Upper lobe of left lung (tissue), 6 donors: ENCODE results near the gene S100A2. TPM values are rescaled to one million over a fixed set of nuclear protein-coding genes. Genes with fewer than 3 reads are reported as not detected.

ENCODE experiments used
- ATAC-seq, 2 donors: fragments of 200-7000 bp; cut with Tn5 transposase; one replicate each; pipeline ENCODE4 v1.9.1; 2022; ENCODE audit warnings: mild to moderate bottlenecking in 2 of 2, moderate library complexity in 2 of 2; ENCODE audit not compliant: low FRiP score in 2 of 2
- DNase-seq, 2 donors: peaks; one replicate each; pipeline ENCODE4 v3.0.0-alpha.2; 2019 to 2020
- H3K27ac ChIP-seq, 4 donors: fragments of 200-600 bp; sonication (generic); one replicate each; pipeline ENCODE4 v1.5.1; 2016 to 2019
- H3K27me3 ChIP-seq, 4 donors: fragments of 200-600 bp; sonication (generic); one replicate each; pipeline ENCODE4 v1.5.1; 2017 to 2019
- H3K36me3 ChIP-seq, 4 donors: fragments of 200-600 bp; sonication (generic); one replicate each; pipeline ENCODE4 v1.5.1; 2016 to 2019
- H3K4me1 ChIP-seq, 4 donors: fragments of 200-600 bp; sonication (generic); one replicate each; pipeline ENCODE4 v1.5.1; 2018 to 2019
- H3K4me3 ChIP-seq, 4 donors: fragments of 200-600 bp; sonication (generic); one replicate each; pipeline ENCODE4 v1.5.1; 2017 to 2019; ENCODE audit warnings: mild to moderate bottlenecking in 2 of 4, moderate library complexity in 1 of 4
- H3K9me3 ChIP-seq, 4 donors: fragments of 200-600 bp; sonication (generic); one replicate each; pipeline ENCODE4 v1.5.1; 2018 to 2019
- EP300 ChIP-seq, 4 donors: sonication (generic); formaldehyde crosslinking; IDR thresholded peaks; one replicate each; pipeline ENCODE4 v1.5.1; 2017; ENCODE audit warnings: antibody characterized with exemption in 4 of 4, control low read depth in 2 of 4
- POLR2A ChIP-seq, 4 donors: fragments of 450-650 bp; IDR thresholded peaks; one replicate each; pipeline ENCODE4 v1.5.1; 2016 to 2017; ENCODE audit warnings: antibody characterized with exemption in 4 of 4, mild to moderate bottlenecking in 2 of 4
- POLR2AphosphoS5 ChIP-seq, 2 donors: sonication (generic); formaldehyde crosslinking; IDR thresholded peaks; one replicate each; pipeline ENCODE4 v1.5.1; 2017; ENCODE audit warnings: antibody characterized with exemption in 2 of 2
- WGBS, 2 donors: methylation state at CpG; one replicate each; pipeline ENCODE4 v1.1.5; 2017 to 2018; 5-methylcytosine and 5-hydroxymethylcytosine counted together
- total RNA-seq, 6 donors: library from RNA; depleted of rRNA in 4 of 6; stranded (reverse); fragments of >200 nt in 4 of 6; gene quantifications; one replicate each; pipeline versions ENCODE4 v1.1.0 to v1.2.1, GENCODE V29; 2016 to 2021
- TF ChIP-seq, protein P1 (sequence below), 6 experiments: fragments of 450-650 bp in 4 of 6; fragments of 200-600 bp in 2 of 6; sonication (generic) in 2 of 6; IDR thresholded peaks; one replicate each; pipeline ENCODE4 v1.5.1; 2016 to 2019; ENCODE audit warnings: antibody characterized with exemption in 6 of 6
- donor health status: DM: no; HTN: no; CAD: no; lungs with moderate emphysema.
- donor health status: DM: no; HTN: yes; CAD: no; lungs with severe emphysema.

S100A2 gene
- total RNA-seq, 6 donors from 2014 or later, result 2.0 to 12.0 (median 7.9) TPM; not detected in 1

GRCh38 chr1:153534226-153534924, 31.3 kb downstream of the S100A2 start:
- H3K9me3 ChIP-seq, result no peaks in the 10 kb centered on the region
- no peak for DNase-seq
- 60 to 78% methylated on average over 7 of the region's 7 CpGs for WGBS, 2 donors
- H3K4me3 ChIP-seq, result peak overlapping the region; percentile 71 to 91 (median 87)
- H3K27me3 ChIP-seq, result no peaks in the 10 kb centered on the region
- H3K36me3 ChIP-seq, result peaks cover 0 to 11% (median 8%) of the 10 kb centered on the region in 4 donors
- peaks cover 39 to 52% (median 46%) of the 10 kb centered on the region in 4 donors for H3K4me1 ChIP-seq
- TF ChIP-seq EP300 (IDR thresholded peaks at IDR 0.05) (no peak), POLR2AphosphoS5 (IDR thresholded peaks at IDR 0.05) (no peak)
- peak in 1 of 2 donors; percentile 34 for ATAC-seq
- peak overlapping the region; percentile 98 to 100 (median 99) for H3K27ac ChIP-seq

DNA sequence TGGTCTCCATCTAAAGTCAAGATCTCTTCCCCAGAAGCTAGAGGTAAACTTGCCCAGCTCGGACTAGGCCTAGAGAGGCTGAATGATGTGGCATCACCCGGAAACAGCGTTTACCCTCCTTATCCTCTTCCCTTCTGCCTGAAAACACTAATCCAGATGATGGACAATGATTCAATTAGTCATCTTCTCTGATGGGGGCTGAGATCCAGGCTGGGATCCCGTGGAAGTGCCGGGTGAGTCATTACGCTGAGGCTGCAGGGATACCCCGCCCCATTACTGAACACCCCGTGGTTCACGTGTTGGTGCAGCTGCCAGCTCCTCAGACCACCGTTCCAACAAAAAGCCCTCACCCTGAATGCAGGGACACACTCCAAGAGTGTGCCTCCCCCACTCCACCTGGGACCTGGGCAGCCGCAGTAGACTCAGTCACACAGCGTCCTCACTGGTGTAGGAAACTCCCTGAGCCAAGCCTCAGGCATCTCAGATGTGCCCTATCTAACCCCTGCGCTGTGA, 31.9 kb downstream of the S100A2 start:
- peak in 1 of 4 donors; percentile 65 for TF ChIP-seq EP300 (IDR thresholded peaks at IDR 0.05)
- TF ChIP-seq POLR2A (IDR thresholded peaks at IDR 0.05), result peak in 2 of 4 donors; percentile 16 to 21
- TF ChIP-seq, protein P1, sequence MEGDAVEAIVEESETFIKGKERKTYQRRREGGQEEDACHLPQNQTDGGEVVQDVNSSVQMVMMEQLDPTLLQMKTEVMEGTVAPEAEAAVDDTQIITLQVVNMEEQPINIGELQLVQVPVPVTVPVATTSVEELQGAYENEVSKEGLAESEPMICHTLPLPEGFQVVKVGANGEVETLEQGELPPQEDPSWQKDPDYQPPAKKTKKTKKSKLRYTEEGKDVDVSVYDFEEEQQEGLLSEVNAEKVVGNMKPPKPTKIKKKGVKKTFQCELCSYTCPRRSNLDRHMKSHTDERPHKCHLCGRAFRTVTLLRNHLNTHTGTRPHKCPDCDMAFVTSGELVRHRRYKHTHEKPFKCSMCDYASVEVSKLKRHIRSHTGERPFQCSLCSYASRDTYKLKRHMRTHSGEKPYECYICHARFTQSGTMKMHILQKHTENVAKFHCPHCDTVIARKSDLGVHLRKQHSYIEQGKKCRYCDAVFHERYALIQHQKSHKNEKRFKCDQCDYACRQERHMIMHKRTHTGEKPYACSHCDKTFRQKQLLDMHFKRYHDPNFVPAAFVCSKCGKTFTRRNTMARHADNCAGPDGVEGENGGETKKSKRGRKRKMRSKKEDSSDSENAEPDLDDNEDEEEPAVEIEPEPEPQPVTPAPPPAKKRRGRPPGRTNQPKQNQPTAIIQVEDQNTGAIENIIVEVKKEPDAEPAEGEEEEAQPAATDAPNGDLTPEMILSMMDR (IDR thresholded peaks at IDR 0.05), result no peak
- peak; percentile 45 to 66 for TF ChIP-seq POLR2AphosphoS5 (IDR thresholded peaks at IDR 0.05)
- DNase-seq (peak in 1 of 2 donors; percentile 80), ATAC-seq (peak; percentile 1 to 64)
- no peaks in the 10 kb centered on the region for H3K9me3 ChIP-seq
- 32 to 36% methylated on average over 12 to 13 of the region's 13 CpGs for WGBS, 2 donors
- H3K36me3 ChIP-seq, result peaks cover 0 to 11% (median 8%) of the 10 kb centered on the region in 4 donors
- H3K4me3 ChIP-seq, result peak overlapping the region; percentile 71 to 91 (median 87)
- no peaks in the 10 kb centered on the region for H3K27me3 ChIP-seq
- H3K27ac ChIP-seq, result peak overlapping the region; percentile 98 to 100 (median 99)
- peaks cover 39 to 52% (median 46%) of the 10 kb centered on the region in 4 donors for H3K4me1 ChIP-seq

GRCh38 chr1:153532769-153533599, 32.7 kb downstream of the S100A2 start:
- no peaks in the 10 kb centered on the region for H3K9me3 ChIP-seq
- peaks cover 39 to 52% (median 46%) of the 10 kb centered on the region in 4 donors for H3K4me1 ChIP-seq
- peaks cover 0 to 14% (median 8%) of the 10 kb centered on the region in 4 donors for H3K36me3 ChIP-seq
- 28 to 32% methylated on average over 32 to 34 of the region's 34 CpGs for WGBS, 2 donors
- H3K27me3 ChIP-seq, result no peaks in the 10 kb centered on the region
- H3K27ac ChIP-seq, result peak overlapping the region; percentile 98 to 100 (median 99)
- peak; percentile 56 to 71 for TF ChIP-seq POLR2AphosphoS5 (IDR thresholded peaks at IDR 0.05)
- TF ChIP-seq, protein P1 (IDR thresholded peaks at IDR 0.05), result peak; percentile 90 to 96 (median 93)
- TF ChIP-seq POLR2A (IDR thresholded peaks at IDR 0.05), result peak in 1 of 4 donors; percentile 37
- TF ChIP-seq EP300 (IDR thresholded peaks at IDR 0.05), result no peak
- peak overlapping the region; percentile 71 to 91 (median 87) for H3K4me3 ChIP-seq
- peak; percentile 75 to 79 for ATAC-seq
- peak; percentile 91 to 95 for DNase-seq

DNA sequence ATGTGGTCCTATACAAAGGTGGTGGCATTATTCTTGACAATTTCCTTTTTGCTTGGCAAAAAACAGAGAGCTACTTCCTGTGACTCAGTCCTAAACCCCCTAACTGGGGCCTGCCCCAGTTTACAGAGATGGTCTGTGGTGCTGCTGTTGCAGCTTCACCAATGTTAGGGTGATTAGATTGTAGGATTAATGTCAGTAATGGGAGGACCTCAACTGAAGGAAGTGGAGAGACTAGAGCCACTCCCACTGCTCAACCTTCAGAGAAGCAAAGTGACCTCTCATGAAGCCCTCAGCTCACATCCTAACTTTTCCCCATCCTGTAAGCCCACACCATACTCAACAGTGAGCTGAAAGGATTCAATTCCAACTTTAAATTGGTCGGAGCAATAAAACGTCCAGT, 33.5 kb downstream of the S100A2 start:
- peaks cover 38 to 50% (median 45%) of the 10 kb centered on the region in 4 donors for H3K4me1 ChIP-seq

More for the DNA sequence above, 33.5 kb downstream of the S100A2 start:
- no peaks in the 10 kb centered on the region for H3K27me3 ChIP-seq
- H3K36me3 ChIP-seq, result peaks cover 0 to 16% (median 8%) of the 10 kb centered on the region in 4 donors
- no peaks in the 10 kb centered on the region for H3K9me3 ChIP-seq
- WGBS, 2 donors, result 79 to 83% methylated on average over 2 of the region's 2 CpGs
- ATAC-seq (no peak), DNase-seq (no peak)
- TF ChIP-seq EP300 (IDR thresholded peaks at IDR 0.05) (no peak), POLR2A (IDR thresholded peaks at IDR 0.05) (no peak), POLR2AphosphoS5 (IDR thresholded peaks at IDR 0.05) (no peak)
- TF ChIP-seq, protein P1 (IDR thresholded peaks at IDR 0.05), result no peak
- peak overlapping the region; percentile 98 to 100 (median 99) for H3K27ac ChIP-seq
- no peak overlapping the region for H3K4me3 ChIP-seq
